ENCODE measurements around the gene CALN1. TPM values are rescaled to one million over a fixed set of nuclear protein-coding genes. Genes with fewer than 3 reads are reported as not detected.

Gene CALN1
- total and polyA plus RNA-seq, 2 of the 8 experiments (the other 6 are each of a cell fraction or from before 2014, with no cell fraction given): 6.4 to 15.2 TPM

DNA sequence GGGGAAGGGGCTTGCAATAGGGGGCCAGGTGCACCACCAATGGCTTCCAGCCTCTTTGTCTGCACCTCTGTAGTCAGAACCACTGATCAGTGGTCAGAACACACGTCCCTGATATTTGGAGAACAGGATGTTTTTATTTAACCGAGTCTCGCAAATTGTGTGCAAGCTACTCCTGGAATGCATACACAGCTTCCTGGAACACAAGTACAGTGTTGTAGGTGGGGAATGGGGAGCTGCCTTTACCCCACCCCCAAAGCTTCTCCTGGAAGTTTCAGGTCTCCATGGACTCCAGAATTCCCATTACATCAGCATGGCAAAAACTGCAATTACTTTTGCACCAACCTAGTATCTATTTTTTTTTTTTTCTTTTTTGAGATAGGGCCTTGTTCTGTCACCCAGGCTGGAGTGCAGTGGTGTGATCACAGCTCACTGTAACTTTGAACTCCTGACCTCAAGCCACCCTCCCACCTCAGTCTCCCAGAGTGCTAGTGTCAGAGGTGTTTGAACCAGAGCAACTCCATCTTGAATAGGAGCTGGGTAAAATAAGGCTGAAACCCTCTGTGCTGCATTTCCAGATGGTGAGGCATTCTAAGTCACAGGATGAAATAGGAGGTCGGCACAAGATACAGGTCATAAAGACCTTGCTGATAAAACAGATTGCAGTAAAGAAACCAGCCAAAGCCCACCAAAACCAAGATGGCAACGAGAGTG, 374.0 kb downstream of the CALN1 start:
- no peak overlapping the region for H2AK5ac ChIP-seq (ENCODE audit: low read depth, low read length)
- H4K8ac ChIP-seq (ENCODE audit: extremely low read depth, insufficient read depth, low read length): no peak overlapping the region
- H3K9me3 ChIP-seq (ENCODE audit: insufficient read depth in 2 of 2, low read depth in 1 of 2, low read length in 1 of 2): no peaks in the 10 kb centered on the region
- no peaks in the 10 kb centered on the region; the same call in 1 of the 2 replicates for H3K23me2 ChIP-seq (ENCODE audit: low read depth, low read length)
- WGBS, 2 experiments (ENCODE audit: extremely low coverage in 1 of 2, insufficient coverage in 1 of 2, insufficient read length in 1 of 2, insufficient replicate concordance in 2 of 2, low coverage in 1 of 2, low lambda C conversion rate in 2 of 2, missing lambda C conversion rate in 1 of 2): 97% methylated on average over 5 of the region's 5 CpGs; no CpG with 5 or more reads in 1 of the 2 experiments
- no peak overlapping the region for H3K56ac ChIP-seq (replicated peaks; ENCODE audit: insufficient read length, low read depth, low read length)
- H3K79me2 ChIP-seq (ENCODE audit: control insufficient read depth in 1 of 2, insufficient read depth in 2 of 2, low read length in 2 of 2): no peaks in the 10 kb centered on the region
- CTCF ChIA-PET (ENCODE audit: partially characterized antibody): interaction anchor here (0.6 to 0.9 kb wide), 3 partner anchors 9 to 100 kb away, joined by 3 to 4 read pairs (median 3); no protein-coding TSS in a partner anchor
- H2BK120ac ChIP-seq (replicated peaks; ENCODE audit: low read depth, low read length): no peak overlapping the region
- H3K4ac ChIP-seq (replicated peaks; ENCODE audit: insufficient read length, low read depth, low read length): no peak overlapping the region
- no peak overlapping the region for H3K18ac ChIP-seq (ENCODE audit: extremely low read depth, low read length)
- no peak overlapping the region for H2BK15ac ChIP-seq (ENCODE audit: low read length)
- no peak overlapping the region for H2AFZ ChIP-seq (ENCODE audit: low read length)
- no peak overlapping the region for H3K4me2 ChIP-seq (ENCODE audit: insufficient read depth in 1 of 2, low read depth in 2 of 2, low read length in 2 of 2)
- no peak overlapping the region for H2BK20ac ChIP-seq (ENCODE audit: low read length)
- H3K9ac ChIP-seq (replicated peaks in 1 of 4; ENCODE audit: extremely low read depth in 1 of 4, low read depth in 3 of 4, low read length in 3 of 4): no peak overlapping the region
- POLR2A ChIA-PET (ENCODE audit: partially characterized antibody): no interaction called here
- no peak overlapping the region for H2BK12ac ChIP-seq (ENCODE audit: low read depth, low read length)
- no peak overlapping the region for H3K27ac ChIP-seq (ENCODE audit: low read depth, low read length)
- H3K23ac ChIP-seq (ENCODE audit: insufficient read length): no peak overlapping the region
- no peak overlapping the region for H4K91ac ChIP-seq (replicated peaks; ENCODE audit: insufficient read length, low read length)
- H3K4me3 ChIP-seq (ENCODE audit: extremely low read depth in 1 of 4, insufficient read depth in 2 of 4, low read depth in 3 of 4, low read length in 4 of 4): no peak overlapping the region
- no peaks in the 10 kb centered on the region for H4K20me1 ChIP-seq (replicated peaks in 1 of 2; ENCODE audit: control insufficient read depth in 1 of 2, insufficient read depth in 2 of 2, low read length in 2 of 2)
- H4K5ac ChIP-seq (ENCODE audit: insufficient read length, low read depth, low read length): no peak overlapping the region
- H3K14ac ChIP-seq (ENCODE audit: insufficient read length): no peak overlapping the region
- no peaks in the 10 kb centered on the region for H3K4me1 ChIP-seq (replicated peaks in 1 of 4; ENCODE audit: control insufficient read depth in 3 of 4, insufficient read depth in 4 of 4, low read length in 3 of 4)
- TF ChIP-seq BACH1 (IDR thresholded peaks at IDR 0.05; ENCODE audit: low read length) (no peak), RXRA (IDR thresholded peaks at IDR 0.05; ENCODE audit: insufficient read depth, low read depth, low read length) (no peak), CREB1 (IDR thresholded peaks at IDR 0.05) (no peak), TCF12 (IDR thresholded peaks at IDR 0.05; ENCODE audit: low read depth, low read length) (no peak), RNF2 (IDR thresholded peaks at IDR 0.05; ENCODE audit: borderline replicate concordance, low read depth, low read length, missing control alignments, poor library complexity, severe bottlenecking) (no peak), NANOG (IDR thresholded peaks at IDR 0.05; ENCODE audit: insufficient read depth, low read depth, low read length, poor library complexity, severe bottlenecking) (no peak), SP1 (IDR thresholded peaks at IDR 0.05; ENCODE audit: low read depth, low read length) (no peak), EGR1 (IDR thresholded peaks at IDR 0.05; ENCODE audit: borderline replicate concordance, low read depth, low read length) (no peak), ZNF274 (IDR thresholded peaks at IDR 0.05; ENCODE audit: borderline replicate concordance, extremely low read depth, low read length) (no peak), PHF8 (conservative IDR thresholded peaks at IDR 0.05; ENCODE audit: low read depth, low read length) (no peak), CBX8 (IDR thresholded peaks at IDR 0.05; ENCODE audit: borderline replicate concordance, low read depth, low read length) (no peak), TEAD4 (IDR thresholded peaks at IDR 0.05; ENCODE audit: low read depth, low read length) (no peak)
- no peak overlapping the region for H2BK5ac ChIP-seq (ENCODE audit: low read depth, low read length)
- no peak for FAIRE-seq
- no peaks in the 10 kb centered on the region for H3K79me1 ChIP-seq (ENCODE audit: low read depth, low read length)
- no peak for DNase-seq (ENCODE audit: low read depth in 1 of 2, low spot score in 2 of 2)
- no peaks in the 10 kb centered on the region for H3K27me3 ChIP-seq (replicated peaks in 1 of 4; ENCODE audit: control insufficient read depth in 3 of 4, extremely low read depth in 1 of 4, insufficient read depth in 3 of 4, low read length in 3 of 4)
- H3K36me3 ChIP-seq (ENCODE audit: control insufficient read depth in 2 of 4, insufficient read depth in 4 of 4, low read length in 3 of 4): no peaks in the 10 kb centered on the region

Measured in H1 (cell line).